KBM-7 (cell line): ENCODE measurements around the gene HSPG2.

Experiments used
- DNase-seq: peaks from one replicate; pipeline ENCODE4 v3.0.0-alpha.2; 2015
- in situ Hi-C: fragments of 300-500 bp; cut with MboI; formaldehyde crosslinking; loops from 2 replicates; pipeline ENCODE4 v1.14.3; 2020; ENCODE audit warnings: low sequenced_read_pairs, low pct_unique_long_range_greater_than_20kb, mixed read lengths

HSPG2 gene

GRCh38 chr1:21936366-21937031 lies 611 bp downstream of the HSPG2 start:
- no peak for DNase-seq
- in situ Hi-C loops: no loop called here

GRCh38 chr1:21935891-21936365 lies 1.2 kb downstream of the HSPG2 start:
- no peak for DNase-seq
- in situ Hi-C loops: no loop called here

GRCh38 chr1:21935393-21935804 lies 1.7 kb downstream of the HSPG2 start:
- in situ Hi-C loops: no loop called here
- no peak for DNase-seq

GRCh38 chr1:21933397-21934248 lies 3.5 kb downstream of the HSPG2 start:
- DNase-seq: peak; percentile 55
- in situ Hi-C loops: no loop called here

GRCh38 chr1:21932127-21932526 lies 5.0 kb downstream of the HSPG2 start:
- DNase-seq: no peak
- in situ Hi-C loops: no loop called here

GRCh38 chr1:21931171-21932093 lies 5.7 kb downstream of the HSPG2 start:
- in situ Hi-C loops: no loop called here
- DNase-seq: no peak

- DNase-seq: no peak
- in situ Hi-C loops: no loop called here
These were observed 6.4 kb downstream of the HSPG2 start for GRCh38 chr1:21930629-21931170.

- DNase-seq: no peak
- in situ Hi-C loops: no loop called here
These were observed 7.0 kb downstream of the HSPG2 start for GRCh38 chr1:21930080-21930571.

GRCh38 chr1:21927533-21928237 lies 9.4 kb downstream of the HSPG2 start:
- in situ Hi-C loops: no loop called here
- no peak for DNase-seq

GRCh38 chr1:21926814-21927532 lies 10.1 kb downstream of the HSPG2 start:
- in situ Hi-C loops: no loop called here
- DNase-seq: no peak

GRCh38 chr1:21926065-21926464 lies 11.0 kb downstream of the HSPG2 start:
- DNase-seq: no peak

GRCh38 chr1:21925334-21925940 lies 11.7 kb downstream of the HSPG2 start:
- in situ Hi-C loops: no loop called here
- no peak for DNase-seq

More at GRCh38 chr1:21926065-21926464, 11.0 kb downstream of the HSPG2 start:
- in situ Hi-C loops: no loop called here

- peak; percentile 51 for DNase-seq
- in situ Hi-C loops: no loop called here
These were observed 12.6 kb downstream of the HSPG2 start for GRCh38 chr1:21924503-21925005.

- DNase-seq: no peak
- in situ Hi-C loops: no loop called here
These were observed 14.8 kb downstream of the HSPG2 start for GRCh38 chr1:21922090-21923013.

GRCh38 chr1:21921100-21921875 lies 15.8 kb downstream of the HSPG2 start:
- in situ Hi-C loops: no loop called here

More at GRCh38 chr1:21921100-21921875, 15.8 kb downstream of the HSPG2 start:
- no peak for DNase-seq
